Activated naive CD8-positive, alpha-beta T cell treated with anti-CD3 and anti-CD28 coated beads, Interleukin-2, amount 50 U/mL, for 24 hours (primary cell): ENCODE data around the gene FSTL3.
"Not testable (repeated sequence)": the region's sequence is repeated elsewhere in the genome, so short reads cannot be mapped to it uniquely, and the experiment has no call there.

Source experiments
- ATAC-seq: fragments of 150-1000 bp; cut with Tn5 transposase; one replicate; pipeline ENCODE4 v1.10.0; 2021
- DNase-seq: peaks from one replicate; pipeline ENCODE4 v3.0.0; 2021
- H3K27ac Mint-ChIP-seq: one replicate; pipeline ENCODE4 v1.8.0; 2021; ENCODE audit warnings: mild to moderate bottlenecking, mixed read lengths
- H3K27me3 Mint-ChIP-seq: one replicate; pipeline ENCODE4 v1.8.0; 2021; ENCODE audit warnings: mixed read lengths
- H3K36me3 Mint-ChIP-seq: one replicate; pipeline ENCODE4 v1.8.0; 2021; ENCODE audit warnings: low read depth, mixed read lengths
- H3K4me1 Mint-ChIP-seq: one replicate; pipeline ENCODE4 v1.8.0; 2021; ENCODE audit warnings: mixed read lengths
- H3K4me3 Mint-ChIP-seq: one replicate; pipeline ENCODE4 v1.8.0; 2021; ENCODE audit warnings: mild to moderate bottlenecking, moderate library complexity, mixed read lengths
- H3K9me3 Mint-ChIP-seq: one replicate; pipeline ENCODE4 v1.8.0; 2021; ENCODE audit warnings: mixed read lengths

The FSTL3 gene

DNA sequence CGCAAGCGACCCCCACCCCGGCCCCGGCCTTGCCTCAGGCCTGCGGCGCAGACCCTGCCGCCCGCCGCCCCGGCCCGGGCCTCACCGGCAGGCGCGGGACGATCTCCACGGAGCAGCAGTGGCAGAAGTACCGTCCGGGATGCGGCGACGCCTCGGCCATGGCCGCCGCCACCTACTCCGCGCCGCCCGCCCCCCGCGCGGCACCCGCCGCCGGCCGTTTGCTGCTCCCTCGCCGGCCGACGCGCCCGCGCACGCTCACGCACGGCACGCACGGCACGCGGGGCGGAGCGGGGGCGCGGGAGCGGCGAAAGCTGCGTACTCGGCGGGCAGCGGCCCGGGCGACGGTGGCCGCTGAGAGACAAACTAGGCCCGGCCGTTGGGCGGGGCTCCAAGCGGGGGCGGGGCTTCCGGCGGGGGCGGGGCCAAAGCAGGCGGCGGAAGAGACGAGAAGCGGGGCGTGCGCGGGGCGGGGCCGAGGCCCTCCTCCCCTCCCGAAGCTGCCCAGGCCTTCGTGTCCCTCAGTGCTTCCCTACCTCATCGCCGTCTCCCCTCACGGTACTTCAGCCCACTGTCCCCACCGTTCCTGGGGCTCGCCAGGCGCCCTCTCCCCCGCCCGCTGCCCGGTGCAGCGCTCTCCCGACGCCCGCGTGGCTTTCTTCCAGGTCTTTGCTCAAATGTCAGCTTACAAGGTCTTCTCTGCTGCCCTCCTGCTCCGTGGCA, 13.1 kb upstream of the FSTL3 start, which contains the start of gene RNF126:
RNF126 (minus strand) TSS at position 253 of the 720 bp plus-strand sequence; CDS start at position 160, 93 bp downstream.
- H3K4me1 Mint-ChIP-seq = peaks cover 41% of the 10 kb centered on the region
- H3K9me3 Mint-ChIP-seq = no peaks in the 10 kb centered on the region
- peak within 1 kb of the TSS; percentile 95 for H3K4me3 Mint-ChIP-seq
- no peaks in the 10 kb centered on the region for H3K27me3 Mint-ChIP-seq
- DNase-seq = peak; percentile 95
- H3K27ac Mint-ChIP-seq = peak within 1 kb of the TSS; percentile 90
- H3K36me3 Mint-ChIP-seq = peaks cover 7% of the 10 kb centered on the region
- ATAC-seq = peak; percentile 45

DNA sequence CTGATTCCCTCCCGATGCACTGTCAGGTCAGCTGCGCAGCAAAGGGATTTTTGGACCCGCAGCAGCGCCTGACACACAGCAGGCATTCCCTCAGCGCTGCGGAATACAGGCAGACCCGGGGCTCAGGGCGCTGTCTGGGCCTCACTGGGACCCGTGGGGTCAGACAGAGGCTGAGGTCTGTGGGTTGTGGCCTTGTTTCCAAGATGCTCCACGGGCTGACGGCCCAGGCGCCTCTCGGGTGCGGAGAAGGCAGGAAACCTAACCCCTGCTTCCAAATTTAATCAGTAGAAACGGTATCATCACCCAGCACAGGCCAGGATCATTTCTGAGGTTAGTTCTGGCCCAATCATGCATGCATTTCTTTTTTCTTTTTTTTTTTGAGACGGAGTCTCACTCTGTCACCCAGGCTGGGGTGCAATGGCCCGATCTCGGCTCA, 12.5 kb upstream of the FSTL3 start:
- peak overlapping the region; percentile 71 for H3K4me3 Mint-ChIP-seq
- peaks cover 39% of the 10 kb centered on the region for H3K4me1 Mint-ChIP-seq
- no peaks in the 10 kb centered on the region for H3K9me3 Mint-ChIP-seq
- ATAC-seq (no peak), DNase-seq (no peak)
- peaks cover 7% of the 10 kb centered on the region for H3K36me3 Mint-ChIP-seq
- peaks cover 1% of the 10 kb centered on the region for H3K27me3 Mint-ChIP-seq
- peak overlapping the region; percentile 84 for H3K27ac Mint-ChIP-seq

DNA sequence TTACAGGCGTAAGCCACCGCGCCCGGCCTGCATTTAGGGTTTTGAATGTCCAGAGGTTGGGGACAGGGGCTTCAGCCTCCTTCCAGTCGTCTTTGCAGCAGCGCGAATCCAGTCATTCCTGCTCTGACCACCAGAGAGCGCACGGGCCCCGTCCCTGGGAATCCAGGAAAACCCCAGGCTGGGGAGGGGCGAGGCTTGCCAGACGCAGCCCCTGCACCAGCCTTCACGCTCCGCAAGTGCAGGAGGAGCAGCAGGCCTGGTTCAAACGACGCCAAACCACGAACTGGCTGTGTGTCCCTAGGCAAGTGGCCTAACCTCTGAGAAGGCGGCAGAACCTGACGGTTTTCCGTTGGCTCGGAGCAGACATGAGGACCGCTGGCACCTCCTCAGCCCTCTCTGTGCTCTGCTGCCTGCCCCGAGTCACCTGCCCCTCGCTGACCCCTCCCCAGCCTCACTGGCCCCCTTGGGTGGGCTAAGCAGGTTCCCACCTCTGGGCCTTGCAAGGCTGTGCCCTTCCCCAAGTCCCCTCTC, 11.2 kb upstream of the FSTL3 start:
- H3K9me3 Mint-ChIP-seq = no peaks in the 10 kb centered on the region
- H3K4me1 Mint-ChIP-seq = peaks cover 29% of the 10 kb centered on the region
- no peak overlapping the region for H3K4me3 Mint-ChIP-seq
- DNase-seq (peak; percentile 87), ATAC-seq (no peak)
- peaks cover 6% of the 10 kb centered on the region for H3K27me3 Mint-ChIP-seq
- peaks cover 5% of the 10 kb centered on the region for H3K36me3 Mint-ChIP-seq
- H3K27ac Mint-ChIP-seq = peak overlapping the region; percentile 52

DNA sequence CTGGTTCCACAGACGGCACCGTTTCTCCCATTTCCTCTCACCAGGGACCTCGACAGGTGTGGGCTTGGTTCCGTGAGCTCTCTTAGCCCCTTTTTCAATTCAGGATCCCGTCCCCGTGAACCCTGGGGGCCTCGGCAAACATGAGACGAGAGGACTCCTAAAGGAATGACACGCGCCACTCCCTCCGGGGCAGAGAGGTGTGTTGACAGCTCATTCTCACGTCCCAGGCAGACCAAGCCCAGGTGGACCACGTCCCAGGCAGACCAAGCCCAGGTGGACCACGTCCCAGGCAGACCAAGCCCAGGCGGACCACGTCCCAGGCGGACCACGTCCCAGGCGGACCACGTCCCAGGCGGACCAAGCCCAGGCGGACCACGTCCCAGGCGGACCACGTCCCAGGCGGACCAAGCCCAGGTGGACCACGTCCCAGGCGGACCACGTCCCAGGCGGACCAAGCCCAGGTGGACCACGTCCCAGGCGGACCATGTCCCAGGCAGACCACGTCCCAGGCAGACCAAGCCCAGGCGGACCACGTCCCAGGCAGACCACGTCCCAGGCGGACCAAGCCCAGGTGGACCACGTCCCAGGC, 9.1 kb upstream of the FSTL3 start:
- not testable (repeated sequence) for H3K27ac Mint-ChIP-seq, H3K27me3 Mint-ChIP-seq, H3K36me3 Mint-ChIP-seq, H3K9me3 Mint-ChIP-seq, DNase-seq, ATAC-seq, H3K4me3 Mint-ChIP-seq
- H3K4me1 Mint-ChIP-seq = peaks cover 15% of the 10 kb centered on the region

DNA sequence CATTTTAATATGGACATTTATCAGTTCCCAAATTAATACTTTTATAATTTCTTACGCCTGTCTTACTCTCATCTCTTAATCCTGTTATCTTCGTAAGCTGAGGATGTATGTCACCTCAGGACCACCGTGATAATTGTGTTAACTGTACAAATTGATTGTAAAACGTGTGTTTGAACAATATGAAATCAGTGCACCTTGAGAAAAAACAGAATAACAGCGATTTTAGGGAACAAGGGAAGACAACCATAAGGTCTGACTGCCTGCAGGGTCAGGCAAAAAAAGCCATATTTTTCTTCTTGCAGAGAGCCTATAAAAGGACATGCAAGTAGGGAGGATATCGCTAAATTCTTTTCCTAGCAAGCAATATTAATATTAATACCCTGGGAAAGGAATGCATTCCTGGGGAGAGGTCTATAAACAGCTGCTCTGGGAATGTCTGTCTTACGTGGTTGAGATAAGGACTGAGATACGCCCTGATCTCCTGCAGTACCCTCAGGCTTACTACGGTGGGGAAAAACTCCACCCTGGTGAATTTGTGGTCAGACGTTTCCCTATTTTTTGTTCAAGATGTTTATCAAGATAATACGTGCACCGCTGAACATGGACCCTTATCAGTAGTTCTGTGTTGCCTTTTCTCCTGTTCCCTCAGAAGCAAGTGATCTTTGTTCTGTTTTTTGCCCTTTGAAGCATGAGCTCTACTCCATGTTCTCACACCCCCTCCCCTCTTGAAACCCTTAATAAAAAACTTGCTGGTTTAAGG, 7.3 kb upstream of the FSTL3 start:
- H3K27ac Mint-ChIP-seq = not testable (repeated sequence)

DNA sequence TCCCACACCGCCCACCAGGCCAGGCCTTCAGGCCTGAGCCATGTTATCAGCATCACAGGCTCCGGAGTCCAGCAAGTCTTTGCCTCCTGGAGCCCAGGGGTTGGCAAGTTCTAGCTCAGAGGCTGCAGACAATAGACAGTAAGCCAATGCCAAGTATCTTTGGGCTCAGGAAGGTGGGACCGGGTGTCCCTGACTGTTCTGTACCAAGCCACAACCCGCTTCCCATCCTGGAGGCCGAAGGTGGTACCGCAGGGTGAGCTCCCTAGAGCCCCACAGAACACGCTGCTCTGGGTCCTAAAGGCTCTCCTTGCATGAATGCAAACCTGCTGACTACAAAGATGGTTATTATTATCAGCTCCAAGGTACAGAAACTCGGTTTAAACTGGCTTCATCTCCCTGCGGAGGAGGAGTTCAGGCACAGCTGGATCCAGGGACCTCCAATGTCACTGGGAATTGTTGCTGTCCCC, 5.5 kb upstream of the FSTL3 start:
- no peak for ATAC-seq
- no peak overlapping the region for H3K4me3 Mint-ChIP-seq

More for the DNA sequence above, 7.3 kb upstream of the FSTL3 start:
- not testable (repeated sequence) for H3K4me1 Mint-ChIP-seq, H3K9me3 Mint-ChIP-seq, H3K4me3 Mint-ChIP-seq, ATAC-seq, H3K36me3 Mint-ChIP-seq, DNase-seq, H3K27me3 Mint-ChIP-seq

DNA sequence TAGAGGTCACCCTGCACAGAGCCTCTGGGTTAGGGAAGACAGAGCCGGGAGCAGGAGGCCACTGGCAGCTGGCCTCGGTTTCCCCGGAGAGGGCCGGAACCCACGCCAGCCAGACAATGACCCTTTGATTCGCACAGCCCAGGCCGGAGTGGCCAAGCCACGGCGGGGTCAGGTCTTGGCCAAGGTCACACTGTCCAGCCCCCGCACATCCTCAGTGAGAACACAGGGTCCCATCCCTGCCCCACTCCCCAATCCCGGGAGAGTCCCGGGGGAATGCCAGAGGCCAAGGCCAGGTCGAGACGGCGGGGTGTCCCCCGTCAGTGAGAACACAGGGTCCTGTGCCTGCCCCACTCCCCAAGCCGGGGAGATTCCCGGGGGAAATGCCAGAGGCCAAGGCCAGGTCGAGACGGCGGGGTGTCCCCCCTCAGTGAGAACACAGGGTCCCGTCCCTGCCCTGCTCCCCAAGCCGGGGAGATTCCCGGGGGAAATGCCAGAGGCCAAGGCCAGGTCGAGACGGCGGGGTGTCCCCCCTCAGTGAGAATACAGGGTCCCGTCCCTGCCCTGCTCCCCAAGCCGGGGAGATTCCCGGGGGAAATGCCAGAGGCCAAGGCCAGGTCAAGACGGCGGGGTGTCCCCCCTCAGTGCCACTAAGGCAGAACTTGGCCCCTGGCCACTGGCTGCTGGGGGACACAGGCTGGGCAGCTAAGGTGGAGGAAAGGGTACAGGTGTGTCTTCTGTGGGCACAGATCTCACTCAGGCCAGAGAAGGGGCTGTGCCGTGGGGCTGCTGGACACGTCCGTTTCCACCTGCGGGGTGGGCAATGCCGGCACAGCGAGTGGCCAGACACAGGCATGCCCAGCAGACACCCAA, 1.7 kb upstream of the FSTL3 start:
- Mint-ChIP-seq H3K4me1 (peaks cover 11% of the 10 kb centered on the region), H3K9me3 (no peaks in the 10 kb centered on the region), H3K27me3 (peaks cover 19% of the 10 kb centered on the region), H3K4me3 (no peak overlapping the region), H3K36me3 (no peaks in the 10 kb centered on the region), H3K27ac (no peak overlapping the region)
- ATAC-seq (no peak), DNase-seq (no peak)

More for the DNA sequence above, 5.5 kb upstream of the FSTL3 start:
- H3K4me1 Mint-ChIP-seq = peaks cover 8% of the 10 kb centered on the region
- peaks cover 19% of the 10 kb centered on the region for H3K27me3 Mint-ChIP-seq
- no peak overlapping the region for H3K27ac Mint-ChIP-seq
- H3K36me3 Mint-ChIP-seq = no peaks in the 10 kb centered on the region
- H3K9me3 Mint-ChIP-seq = no peaks in the 10 kb centered on the region
- DNase-seq = no peak

DNA sequence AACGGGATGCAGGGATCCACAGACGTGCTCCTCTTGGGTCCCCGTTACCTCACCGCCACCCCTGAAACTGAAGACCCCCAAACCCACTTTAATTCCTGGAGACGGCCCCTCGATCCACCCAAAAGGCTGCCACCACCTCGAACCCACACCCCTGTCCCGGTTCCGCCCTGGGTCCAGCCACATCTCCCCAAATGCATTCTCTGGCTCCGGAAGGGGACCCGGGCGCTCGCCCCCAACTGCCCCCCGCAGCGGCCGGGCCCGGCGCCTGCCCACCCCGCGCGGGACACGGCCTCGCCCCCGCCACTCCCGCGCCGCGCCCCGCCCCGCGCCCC, 219 bp upstream of the FSTL3 start:
- Mint-ChIP-seq H3K27ac (no peak overlapping the region), H3K4me1 (peaks cover 11% of the 10 kb centered on the region), H3K4me3 (no peak overlapping the region), H3K36me3 (no peaks in the 10 kb centered on the region), H3K27me3 (peaks cover 19% of the 10 kb centered on the region), H3K9me3 (no peaks in the 10 kb centered on the region)
- ATAC-seq = no peak
- no peak for DNase-seq

DNA sequence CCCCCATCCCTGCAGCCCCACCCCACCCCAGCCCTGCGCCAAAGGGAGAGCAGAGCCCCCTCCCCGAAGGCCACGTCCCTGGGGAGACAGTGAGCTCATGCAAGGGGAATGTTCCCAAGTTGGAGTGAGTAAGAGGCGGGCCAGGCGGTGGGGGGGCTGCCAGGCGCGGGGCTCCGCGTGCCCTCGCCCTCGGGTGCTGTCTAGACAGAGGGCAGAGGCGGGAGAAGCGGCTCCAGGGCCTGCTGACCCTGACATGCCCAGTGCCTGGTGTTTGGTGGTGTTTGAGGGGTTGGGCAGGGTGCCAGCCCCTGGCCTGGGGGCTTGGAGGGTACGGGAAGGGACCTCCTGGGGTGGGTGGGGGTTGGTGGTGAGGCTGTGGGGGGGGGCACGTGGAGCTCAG, 1.0 kb downstream of the FSTL3 start:
- no peaks in the 10 kb centered on the region for H3K9me3 Mint-ChIP-seq
- peaks cover 18% of the 10 kb centered on the region for H3K27me3 Mint-ChIP-seq
- ATAC-seq (no peak), DNase-seq (no peak)
- no peak overlapping the region for H3K4me3 Mint-ChIP-seq
- H3K36me3 Mint-ChIP-seq = no peaks in the 10 kb centered on the region
- no peak overlapping the region for H3K27ac Mint-ChIP-seq
- peaks cover 11% of the 10 kb centered on the region for H3K4me1 Mint-ChIP-seq

DNA sequence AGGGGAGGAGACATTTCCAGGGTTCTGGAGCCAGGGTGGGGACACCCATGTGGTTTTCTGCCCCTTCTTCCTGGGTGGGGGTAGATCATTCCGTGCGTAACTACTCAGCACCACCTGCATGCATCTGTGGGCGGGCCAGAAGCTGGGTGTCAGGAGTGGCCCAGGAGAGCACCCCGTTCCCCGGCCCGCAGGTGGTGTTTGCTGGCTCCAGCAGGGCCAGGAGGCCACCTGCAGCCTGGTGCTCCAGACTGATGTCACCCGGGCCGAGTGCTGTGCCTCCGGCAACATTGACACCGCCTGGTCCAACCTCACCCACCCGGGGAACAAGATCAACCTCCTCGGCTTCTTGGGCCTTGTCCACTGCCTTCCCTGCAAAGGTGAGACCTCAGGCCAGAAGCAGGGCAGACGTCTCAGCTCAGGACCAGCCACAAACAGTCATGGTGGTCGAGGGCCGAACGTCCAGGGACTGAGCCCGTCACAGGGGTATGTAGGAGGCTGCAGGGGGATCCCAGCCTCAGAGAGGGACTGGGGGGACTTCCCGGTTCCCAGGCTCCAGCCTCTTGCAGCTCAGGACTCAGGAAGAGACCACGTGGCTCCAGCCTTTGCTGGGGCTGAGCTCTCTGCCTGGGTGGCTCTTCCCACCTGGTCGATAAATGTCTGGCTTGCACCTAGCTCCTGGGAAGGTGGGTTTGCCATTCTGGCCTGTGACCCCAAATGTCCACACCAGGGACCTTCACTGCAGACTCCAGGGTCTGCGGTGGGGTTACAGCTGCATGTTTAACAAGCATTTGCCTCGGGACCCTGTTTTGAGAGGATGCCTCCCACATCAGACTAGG, 1.6 kb downstream of the FSTL3 start:
- no peaks in the 10 kb centered on the region for H3K9me3 Mint-ChIP-seq
- DNase-seq (no peak), ATAC-seq (no peak)
- no peaks in the 10 kb centered on the region for H3K36me3 Mint-ChIP-seq
- peaks cover 18% of the 10 kb centered on the region for H3K27me3 Mint-ChIP-seq
- H3K4me1 Mint-ChIP-seq = peaks cover 11% of the 10 kb centered on the region
- no peak overlapping the region for H3K27ac Mint-ChIP-seq
- no peak overlapping the region for H3K4me3 Mint-ChIP-seq

DNA sequence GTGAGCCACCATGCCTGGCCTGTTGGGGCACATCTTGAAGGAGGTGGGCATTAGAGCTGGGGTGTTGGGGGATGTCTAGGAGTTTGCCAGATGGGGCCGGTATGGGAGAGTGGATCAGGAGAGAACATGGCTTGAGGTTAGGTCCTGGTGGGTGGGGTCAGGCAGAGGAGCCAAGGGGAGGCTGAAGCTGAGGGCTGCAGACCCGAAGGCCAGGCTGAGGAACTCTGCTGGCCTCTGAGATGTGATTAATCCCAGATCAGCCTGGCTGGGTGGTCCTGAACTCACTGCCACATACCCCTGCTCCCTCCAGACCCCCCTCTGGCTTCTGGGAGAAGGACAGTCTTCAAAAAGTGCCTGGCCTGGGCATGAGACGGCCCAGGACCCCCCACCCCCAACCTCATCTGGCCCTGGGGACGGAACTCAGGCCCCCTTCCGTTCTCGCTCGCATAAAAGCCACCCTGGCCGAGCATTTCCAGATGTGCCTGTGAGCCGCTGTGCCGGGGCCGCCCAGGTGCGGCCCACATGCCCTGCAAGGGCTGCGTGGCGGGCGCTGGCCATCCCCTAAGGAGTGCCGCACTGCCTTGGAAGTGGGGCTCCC, 2.7 kb downstream of the FSTL3 start:
- Mint-ChIP-seq H3K27ac (no peak overlapping the region), H3K9me3 (no peaks in the 10 kb centered on the region)

DNA sequence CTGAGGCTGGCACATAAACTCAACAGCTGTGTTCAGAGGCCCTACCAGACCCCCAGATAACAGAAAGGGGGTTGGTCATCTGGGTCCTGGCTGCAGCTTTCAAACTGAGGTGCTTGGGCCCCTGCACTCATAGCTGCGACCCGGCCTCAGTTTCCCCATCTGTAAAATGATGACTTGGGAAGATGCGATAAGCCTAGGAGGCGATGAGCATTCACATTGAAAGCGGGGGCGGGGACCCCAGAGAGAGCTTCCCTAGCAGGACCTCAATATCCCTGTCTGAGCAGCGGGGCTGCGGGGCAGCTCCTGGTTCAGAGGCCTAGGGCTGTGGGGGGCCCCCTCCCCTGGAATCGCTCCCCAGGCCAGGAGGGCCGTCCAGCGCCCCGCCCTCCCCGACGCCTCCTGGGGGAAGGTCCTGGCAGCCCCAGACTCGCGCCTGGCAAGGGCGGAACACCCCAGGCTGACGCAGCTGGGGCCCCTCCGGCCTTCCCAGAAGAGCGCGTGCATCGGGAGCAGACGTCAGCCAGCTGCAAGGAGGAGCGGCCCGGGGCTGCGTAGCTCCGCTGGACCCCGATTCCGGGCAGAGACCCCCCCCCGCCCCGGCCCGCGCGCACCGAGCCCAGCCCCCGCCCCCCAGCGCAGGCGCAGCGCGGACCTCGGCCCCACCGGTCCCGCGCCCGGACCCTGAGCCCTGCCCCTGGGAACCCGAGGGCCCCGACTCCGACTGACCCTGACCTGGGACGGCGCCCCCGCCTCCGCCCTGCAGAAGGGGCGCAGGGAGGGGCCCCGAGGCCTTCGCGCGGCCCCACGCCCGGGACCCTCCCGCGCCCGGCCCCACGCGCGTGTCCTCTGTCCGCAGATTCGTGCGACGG, 3.5 kb downstream of the FSTL3 start:
- Mint-ChIP-seq H3K4me3 (peak overlapping the region; percentile 71), H3K4me1 (peaks cover 11% of the 10 kb centered on the region), H3K9me3 (no peaks in the 10 kb centered on the region), H3K27ac (peak overlapping the region; percentile 94), H3K36me3 (no peaks in the 10 kb centered on the region), H3K27me3 (peaks cover 14% of the 10 kb centered on the region)
- DNase-seq (peak; percentile 55), ATAC-seq (peak; percentile 16)

More for the DNA sequence above, 2.7 kb downstream of the FSTL3 start:
- H3K4me1 Mint-ChIP-seq = peaks cover 11% of the 10 kb centered on the region
- H3K36me3 Mint-ChIP-seq = no peaks in the 10 kb centered on the region
- ATAC-seq (no peak), DNase-seq (no peak)
- H3K4me3 Mint-ChIP-seq = peak overlapping the region; percentile 71
- H3K27me3 Mint-ChIP-seq = peaks cover 15% of the 10 kb centered on the region
